Esophagus muscularis mucosa (tissue), 4 donors: Measurements from ENCODE around the gene ZC3HAV1. TPM values are rescaled to one million over a fixed set of nuclear protein-coding genes. Genes with fewer than 3 reads are reported as not detected.

ENCODE experiments used
- DNase-seq: peaks from one replicate; pipeline ENCODE4 v3.0.0-alpha.2; 2017; ENCODE audit errors: extremely low spot score
- H3K27ac ChIP-seq, 4 donors: fragments of 200-600 bp; sonication (generic); replicated peaks in 1 of 4; 1 replicate in 3 of 4; 2 replicates in 1 of 4; pipeline ENCODE4 v1.5.1; 2016 to 2019; ENCODE audit warnings: mild to moderate bottlenecking in 1 of 4
- H3K27me3 ChIP-seq, 4 donors: fragments of 200-600 bp; sonication (generic); one replicate each; pipeline versions ENCODE4 v1.5.1 to v1.6.0; 2016 to 2019
- H3K36me3 ChIP-seq, 4 donors: fragments of 200-600 bp; sonication (generic); one replicate each; pipeline ENCODE4 v1.5.1; 2016 to 2019
- H3K4me1 ChIP-seq, 4 donors: fragments of 200-600 bp; sonication (generic); one replicate each; pipeline ENCODE4 v1.5.1; 2016 to 2019
- H3K4me3 ChIP-seq, 4 donors: fragments of 200-600 bp; sonication (generic); 1 replicate in 2 of 4; 2 replicates in 2 of 4; pipeline ENCODE4 v1.5.1; 2016 to 2019; ENCODE audit warnings: mild to moderate bottlenecking in 4 of 4, moderate library complexity in 1 of 4
- H3K9me3 ChIP-seq, 4 donors: fragments of 200-600 bp; sonication (generic); 1 replicate in 3 of 4; 2 replicates in 1 of 4; pipeline ENCODE4 v1.5.1; 2016 to 2019
- EP300 ChIP-seq: sonication (generic); formaldehyde crosslinking; IDR thresholded peaks from one replicate; pipeline ENCODE4 v1.6.1; 2017; ENCODE audit warnings: antibody characterized with exemption
- POLR2A ChIP-seq: fragments of 450-650 bp; IDR thresholded peaks from one replicate; pipeline ENCODE4 v1.6.1; 2017; ENCODE audit warnings: antibody characterized with exemption, moderate library complexity, mild to moderate bottlenecking, low read depth
- POLR2AphosphoS5 ChIP-seq, 2 donors: sonication (generic); formaldehyde crosslinking; IDR thresholded peaks; one replicate each; pipeline ENCODE4 v1.6.1; 2017; ENCODE audit warnings: antibody characterized with exemption in 2 of 2
- WGBS: methylation state at CpG from one replicate; pipeline ENCODE4 v1.1.5; 2018; 5-methylcytosine and 5-hydroxymethylcytosine counted together
- intact Hi-C: fragments of 100-400 bp; cut with DNase I; formaldehyde crosslinking; loops from one replicate; pipeline ENCODE4 v1.15.1; 2023
- total RNA-seq, 4 donors: library from RNA; depleted of rRNA; stranded (reverse); fragments of >200 nt; gene quantifications; one replicate each; pipeline versions ENCODE4 v1.1.0 to v1.2.1, GENCODE V29; 2016
- TF ChIP-seq, protein P1 (sequence below), 3 experiments: fragments of 200-600 bp in 2 of 3; fragments of 450-650 bp in 1 of 3; sonication (generic) in 2 of 3; IDR thresholded peaks; one replicate each; pipeline ENCODE4 v1.5.1; 2017 to 2019; ENCODE audit warnings: antibody characterized with exemption in 3 of 3, mild to moderate bottlenecking in 2 of 3, moderate library complexity in 1 of 3

ZC3HAV1 gene
- total RNA-seq, 4 donors from 2014 or later, result 23.7 to 29.5 (median 27.6) TPM

DNA sequence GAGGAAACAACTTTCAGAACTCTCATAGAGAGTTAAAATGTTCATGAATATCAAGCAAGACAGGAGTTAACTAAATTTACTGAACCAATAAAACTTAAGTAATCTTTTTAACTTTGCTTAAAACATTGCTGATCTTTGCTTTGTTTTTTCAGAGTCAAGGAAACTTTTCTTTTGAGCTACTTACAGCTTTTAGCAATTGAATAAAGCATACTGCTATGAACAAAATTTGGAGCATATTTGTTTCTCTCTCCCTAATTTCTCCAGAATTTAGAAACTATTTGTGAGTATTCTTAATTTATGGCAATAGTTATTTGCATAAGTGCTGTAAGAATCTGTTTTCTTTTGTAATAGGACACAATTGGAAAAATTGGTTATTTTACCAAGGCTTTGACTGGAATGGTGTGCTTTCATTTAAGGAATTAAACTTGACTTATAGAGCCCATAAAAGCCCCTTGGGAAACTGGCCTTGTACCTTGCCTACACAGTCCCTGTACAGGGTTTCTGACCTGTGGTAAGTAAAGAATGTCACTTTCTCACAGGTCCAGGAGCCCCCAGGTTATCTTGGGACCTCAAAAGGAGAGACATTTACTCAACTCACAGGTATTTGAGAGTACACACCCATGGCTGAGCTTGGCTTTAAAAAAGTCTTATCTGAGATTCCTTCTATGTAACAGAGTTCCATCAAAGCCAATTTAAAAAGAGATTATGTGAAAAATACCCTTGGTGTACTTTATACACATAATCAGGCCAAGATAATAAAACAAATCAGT lies 105.0 kb downstream of the ZC3HAV1 start:
- TF ChIP-seq POLR2AphosphoS5 (IDR thresholded peaks at IDR 0.05), result no peak
- Histone ChIP-seq H3K4me1 (no peaks in the 10 kb centered on the region), H3K36me3 (no peaks in the 10 kb centered on the region), H3K27ac (no peak overlapping the region), H3K27me3 (no peaks in the 10 kb centered on the region), H3K9me3 (peaks cover 0 to 9% (median 0%) of the 10 kb centered on the region in 4 donors), H3K4me3 (no peak overlapping the region)
- intact Hi-C loops, result no loop called here
- DNase-seq, result peak; percentile 21

DNA sequence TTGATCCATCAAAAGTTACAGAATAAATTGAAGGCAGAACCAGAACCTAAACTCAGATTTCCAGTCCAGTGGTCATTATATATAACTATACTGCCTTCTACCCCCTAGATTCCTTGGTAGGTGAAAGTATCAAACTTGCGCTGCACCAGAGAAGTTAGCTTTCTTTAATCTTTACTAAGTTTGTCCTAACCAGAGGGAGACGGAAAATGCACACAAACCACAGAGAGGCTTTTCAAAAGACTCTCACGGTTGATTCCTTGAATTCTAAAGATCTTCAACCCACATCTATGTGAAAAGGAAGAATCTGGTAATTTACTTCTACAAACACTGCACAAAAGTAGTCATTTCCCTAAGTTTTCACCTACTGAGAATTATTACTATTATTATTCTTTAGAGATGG lies 110.1 kb downstream of the ZC3HAV1 start:
- no peak for TF ChIP-seq EP300
- TF ChIP-seq POLR2AphosphoS5 (IDR thresholded peaks at IDR 0.05), result no peak
- TF ChIP-seq POLR2A, result no peak
- TF ChIP-seq, protein P1, sequence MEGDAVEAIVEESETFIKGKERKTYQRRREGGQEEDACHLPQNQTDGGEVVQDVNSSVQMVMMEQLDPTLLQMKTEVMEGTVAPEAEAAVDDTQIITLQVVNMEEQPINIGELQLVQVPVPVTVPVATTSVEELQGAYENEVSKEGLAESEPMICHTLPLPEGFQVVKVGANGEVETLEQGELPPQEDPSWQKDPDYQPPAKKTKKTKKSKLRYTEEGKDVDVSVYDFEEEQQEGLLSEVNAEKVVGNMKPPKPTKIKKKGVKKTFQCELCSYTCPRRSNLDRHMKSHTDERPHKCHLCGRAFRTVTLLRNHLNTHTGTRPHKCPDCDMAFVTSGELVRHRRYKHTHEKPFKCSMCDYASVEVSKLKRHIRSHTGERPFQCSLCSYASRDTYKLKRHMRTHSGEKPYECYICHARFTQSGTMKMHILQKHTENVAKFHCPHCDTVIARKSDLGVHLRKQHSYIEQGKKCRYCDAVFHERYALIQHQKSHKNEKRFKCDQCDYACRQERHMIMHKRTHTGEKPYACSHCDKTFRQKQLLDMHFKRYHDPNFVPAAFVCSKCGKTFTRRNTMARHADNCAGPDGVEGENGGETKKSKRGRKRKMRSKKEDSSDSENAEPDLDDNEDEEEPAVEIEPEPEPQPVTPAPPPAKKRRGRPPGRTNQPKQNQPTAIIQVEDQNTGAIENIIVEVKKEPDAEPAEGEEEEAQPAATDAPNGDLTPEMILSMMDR (IDR thresholded peaks at IDR 0.05), result no peak
- no peak overlapping the region for H3K4me3 ChIP-seq
- intact Hi-C loops, result no loop called here
- peaks cover 0 to 4% (median 0%) of the 10 kb centered on the region in 4 donors for H3K9me3 ChIP-seq
- DNase-seq, result no peak
- H3K4me1 ChIP-seq, result no peaks in the 10 kb centered on the region
- H3K27me3 ChIP-seq, result no peaks in the 10 kb centered on the region
- 85% methylated on average over 3 of the region's 3 CpGs for WGBS
- no peak overlapping the region for H3K27ac ChIP-seq
- no peaks in the 10 kb centered on the region for H3K36me3 ChIP-seq

Other genes with a start within 250 kb of the ZC3HAV1 start
- 1 to 10 TPM; 2.3 to 3.2 (median 2.8) TPM for gene KIAA1549, start 128.3 kb downstream of the ZC3HAV1 start, total RNA-seq
- 10 to 100 TPM in 2 of 4 donors, 1 to 10 TPM in 2; 7.0 to 15.4 (median 10.2) TPM for gene ZC3HAV1L, start 73.7 kb downstream of the ZC3HAV1 start, total RNA-seq
- 10 to 100 TPM in 3 of 4 donors, 1 to 10 TPM in 1; 8.9 to 15.0 (median 10.8) TPM for gene UBN2, start 121.5 kb upstream of the ZC3HAV1 start, total RNA-seq
- gene FMC1, start 231.6 kb upstream of the ZC3HAV1 start, total RNA-seq, result 10 to 100 TPM; 17.4 to 26.4 (median 19.7) TPM